K562 (cell line): Measurements from ENCODE around the gene ZC3H10. TPM values are rescaled to one million over a fixed set of nuclear protein-coding genes. Genes with fewer than 3 reads are reported as not detected.

ENCODE experiments used
- CBX1 ChIP-seq: sonication (generic); IDR thresholded peaks from 2 replicates; pipeline ENCODE4 v1.6.1; 2016; ENCODE audit warnings: antibody characterized with exemption, low read depth, mild to moderate bottlenecking
- CBX5 ChIP-seq: IDR thresholded peaks from 2 replicates; pipeline ENCODE4 v1.6.1; 2014; ENCODE audit warnings: low read depth, borderline replicate concordance
- CEBPG ChIP-seq, 3 experiments: fragments of 200-800 bp in 1 of 3; sonication (Bioruptor generic) in 1 of 3; sonication (generic) in 1 of 3; formaldehyde crosslinking in 1 of 3; IDR thresholded peaks in 2 of 3; conservative IDR thresholded peaks in 1 of 3; 2 replicates each; pipeline versions ENCODE4 v1.6.1 to v1.8.0; 2016 to 2022; ENCODE audit warnings: missing compliant biosample characterization in 2 of 3, missing genetic modification characterization in 2 of 3, mild to moderate bottlenecking in 1 of 3, missing genetic modification reagents in 1 of 3
- IFI16 ChIP-seq: fragments of 250-450 bp; sonication (Bioruptor Pico); IDR thresholded peaks from 2 replicates; pipeline ENCODE4 v2.1.2; 2022; ENCODE audit warnings: mild to moderate bottlenecking, inconsistent platforms
- NCOA2 ChIP-seq, 2 experiments: fragments of 450-650 bp; IDR thresholded peaks; 2 replicates each; pipeline ENCODE4 v1.6.1; 2018; ENCODE audit warnings: mild to moderate bottlenecking in 2 of 2, moderate library complexity in 1 of 2; ENCODE audit not compliant: partially characterized antibody in 2 of 2
- PURB ChIP-seq: sonication (generic); formaldehyde crosslinking; IDR thresholded peaks from 2 replicates; pipeline ENCODE4 v1.9.0; 2021; ENCODE audit warnings: low read depth, mild to moderate bottlenecking, missing genetic modification reagents
- RFX7 ChIP-seq: fragments of 250-450 bp; sonication (Bioruptor Pico); IDR thresholded peaks from 2 replicates; pipeline ENCODE4 v1.5.1; 2021; ENCODE audit warnings: mild to moderate bottlenecking
- TBP ChIP-seq: optimal IDR thresholded peaks from 2 replicates; pipeline ENCODE3; 2011; ENCODE audit warnings: low read depth, low read length, improper control_type of control experiment
- TCF3 ChIP-seq: sonication (generic); formaldehyde crosslinking; IDR thresholded peaks from 2 replicates; pipeline ENCODE4 v1.4.0; 2020; ENCODE audit warnings: mild to moderate bottlenecking, missing genetic modification reagents
- ZBTB1 ChIP-seq: sonication (generic); formaldehyde crosslinking; IDR thresholded peaks from 2 replicates; pipeline ENCODE4 v1.8.1; 2023; ENCODE audit warnings: missing genetic modification reagents, low read depth, mild to moderate bottlenecking, borderline replicate concordance
- ZBTB7A ChIP-seq: IDR thresholded peaks from 2 replicates; pipeline ENCODE4 v1.6.1; 2011; ENCODE audit warnings: low read depth, mild to moderate bottlenecking, low read length, moderate library complexity, borderline replicate concordance; ENCODE audit not compliant: control insufficient read depth
- ZNF408 ChIP-seq: fragments of 250-450 bp; sonication (Bioruptor Pico); IDR thresholded peaks from 2 replicates; pipeline ENCODE4 v1.4.0; 2020; ENCODE audit warnings: low read depth, mild to moderate bottlenecking, moderate library complexity
- polyA plus RNA-seq, 8 experiments: library from polyadenylated mRNA; depleted of rRNA in 4 of 8; stranded (reverse) in 5 of 8; unstranded in 3 of 8; fragments of >200 nt; fragmentation: Nextera tagmentation in 2 of 8; fragmentation: Illumina TruSeq in 1 of 8; extraction: Ambion mirVana in 2 of 8; extraction: Trizol in 1 of 8; gene quantifications; 2 replicates each; pipeline versions ENCODE4 v1.2.1 to v1.2.3, GENCODE V29; 2011 to 2014; ENCODE audit warnings: inconsistent platforms in 1 of 8, missing spikeins in 1 of 8
- total RNA-seq, 7 experiments: library from RNA; depleted of rRNA in 6 of 7; stranded (reverse); fragments of >200 nt in 6 of 7; fragmentation: Illumina TruSeq in 2 of 7; extraction: Trizol in 2 of 7; gene quantifications; 2 replicates each; pipeline versions ENCODE4 v1.2.1 to v1.2.3, GENCODE V29; 2011 to 2021; ENCODE audit warnings: low replicate concordance in 1 of 7
- TF ChIP-seq, protein P1 (sequence below): sonication (generic); formaldehyde crosslinking; IDR thresholded peaks from 2 replicates; pipeline ENCODE4 v1.8.0; 2023; ENCODE audit warnings: mild to moderate bottlenecking, missing genetic modification reagents
- TF ChIP-seq, protein P2 (sequence below): fragments of 450-650 bp; formaldehyde crosslinking; IDR thresholded peaks from 2 replicates; pipeline ENCODE4 v1.4.0; 2020; ENCODE audit warnings: mild to moderate bottlenecking, mixed read lengths
- TF ChIP-seq, protein P3 (sequence below): fragments of 250-450 bp; sonication (Bioruptor Pico); IDR thresholded peaks from 2 replicates; pipeline ENCODE4 v1.5.0; 2020; ENCODE audit warnings: mild to moderate bottlenecking, borderline replicate concordance
- TF ChIP-seq, protein P4 (sequence below): fragments of 450-650 bp; IDR thresholded peaks from 2 replicates; pipeline ENCODE4 v1.6.1; 2018; ENCODE audit not compliant: partially characterized antibody
- TF ChIP-seq, protein P5 (sequence below): IDR thresholded peaks from 2 replicates; pipeline ENCODE4 v1.6.1; 2011; ENCODE audit not compliant: insufficient read length; ENCODE audit errors: extremely low read depth

ZC3H10 gene
- total and polyA plus RNA-seq, 9 of the 15 experiments (the other 6 are each of a cell fraction or from before 2014, with no cell fraction given) = 0.31 to 4.1 (median 1.6) TPM

DNA sequence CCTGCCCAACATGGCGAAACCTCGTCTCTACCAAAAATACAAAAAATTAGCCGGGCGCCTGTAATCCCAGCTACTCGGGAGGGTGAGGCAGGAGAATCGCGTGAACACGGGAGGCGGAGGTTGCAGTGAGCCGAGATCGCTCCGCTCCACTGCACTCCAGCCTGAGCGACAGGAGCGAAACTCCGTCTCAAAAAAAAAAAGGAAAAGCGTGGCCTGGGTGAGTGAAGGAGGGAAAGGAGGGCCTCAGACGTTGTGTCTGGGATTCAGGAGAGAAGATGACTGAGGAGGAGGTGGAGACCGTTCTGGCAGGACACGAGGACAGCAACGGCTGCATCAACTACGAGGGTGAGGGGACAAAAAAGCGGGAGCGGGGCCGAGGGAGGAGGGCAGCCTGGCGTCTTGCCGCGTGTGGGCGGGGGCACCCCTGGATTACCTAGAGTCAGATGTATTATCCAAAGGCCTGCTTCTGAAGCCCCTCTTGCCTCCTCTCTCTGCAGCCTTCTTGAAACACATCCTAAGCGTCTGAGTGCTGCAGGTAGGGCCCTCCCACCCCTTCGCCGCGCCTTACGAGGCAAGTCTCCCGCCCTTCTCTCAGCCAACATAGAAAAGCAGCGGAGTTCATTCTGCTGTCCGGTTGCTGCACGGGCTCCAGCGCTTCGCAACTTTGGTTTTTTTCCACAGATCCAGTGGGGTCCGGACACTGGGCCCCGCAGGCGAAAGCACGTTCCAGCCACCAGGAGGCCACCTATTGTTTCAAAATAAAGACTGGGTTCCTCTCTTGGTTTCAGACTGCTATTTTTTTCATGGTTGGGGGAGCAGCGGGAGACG is 39.3 kb downstream of the ZC3H10 start (continued):
- TF ChIP-seq PURB (no peak), TCF3 (no peak), ZBTB1 (CRISPR knock-in tag) (no peak), RFX7 (no peak), ZBTB7A (no peak), TBP (no peak), NCOA2 (IDR thresholded peaks at IDR 0.05; ENCODE audit: partially characterized antibody in 2 of 2) (no peak), IFI16 (CRISPR knock-in tag) (no peak), CBX1 (no peak), CBX5 (no peak), CEBPG (CRISPR knock-in tag; IDR thresholded peaks at IDR 0.05) (no peak), CEBPG (tag; conservative IDR thresholded peaks at IDR 0.05 in 1 of 2, IDR thresholded peaks at IDR 0.05 in 1 of 2) (no peak), ZNF408 (no peak)
- TF ChIP-seq, protein P1, sequence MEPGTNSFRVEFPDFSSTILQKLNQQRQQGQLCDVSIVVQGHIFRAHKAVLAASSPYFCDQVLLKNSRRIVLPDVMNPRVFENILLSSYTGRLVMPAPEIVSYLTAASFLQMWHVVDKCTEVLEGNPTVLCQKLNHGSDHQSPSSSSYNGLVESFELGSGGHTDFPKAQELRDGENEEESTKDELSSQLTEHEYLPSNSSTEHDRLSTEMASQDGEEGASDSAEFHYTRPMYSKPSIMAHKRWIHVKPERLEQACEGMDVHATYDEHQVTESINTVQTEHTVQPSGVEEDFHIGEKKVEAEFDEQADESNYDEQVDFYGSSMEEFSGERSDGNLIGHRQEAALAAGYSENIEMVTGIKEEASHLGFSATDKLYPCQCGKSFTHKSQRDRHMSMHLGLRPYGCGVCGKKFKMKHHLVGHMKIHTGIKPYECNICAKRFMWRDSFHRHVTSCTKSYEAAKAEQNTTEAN (CRISPR knock-in tag) = no peak
- TF ChIP-seq, protein P2, sequence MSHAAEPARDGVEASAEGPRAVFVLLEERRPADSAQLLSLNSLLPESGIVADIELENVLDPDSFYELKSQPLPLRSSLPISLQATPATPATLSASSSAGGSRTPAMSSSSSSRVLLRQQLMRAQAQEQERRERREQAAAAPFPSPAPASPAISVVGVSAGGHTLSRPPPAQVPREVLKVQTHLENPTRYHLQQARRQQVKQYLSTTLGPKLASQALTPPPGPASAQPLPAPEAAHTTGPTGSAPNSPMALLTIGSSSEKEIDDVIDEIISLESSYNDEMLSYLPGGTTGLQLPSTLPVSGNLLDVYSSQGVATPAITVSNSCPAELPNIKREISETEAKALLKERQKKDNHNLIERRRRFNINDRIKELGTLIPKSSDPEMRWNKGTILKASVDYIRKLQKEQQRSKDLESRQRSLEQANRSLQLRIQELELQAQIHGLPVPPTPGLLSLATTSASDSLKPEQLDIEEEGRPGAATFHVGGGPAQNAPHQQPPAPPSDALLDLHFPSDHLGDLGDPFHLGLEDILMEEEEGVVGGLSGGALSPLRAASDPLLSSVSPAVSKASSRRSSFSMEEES (CRISPR knock-in tag) = no peak
- TF ChIP-seq, protein P3, sequence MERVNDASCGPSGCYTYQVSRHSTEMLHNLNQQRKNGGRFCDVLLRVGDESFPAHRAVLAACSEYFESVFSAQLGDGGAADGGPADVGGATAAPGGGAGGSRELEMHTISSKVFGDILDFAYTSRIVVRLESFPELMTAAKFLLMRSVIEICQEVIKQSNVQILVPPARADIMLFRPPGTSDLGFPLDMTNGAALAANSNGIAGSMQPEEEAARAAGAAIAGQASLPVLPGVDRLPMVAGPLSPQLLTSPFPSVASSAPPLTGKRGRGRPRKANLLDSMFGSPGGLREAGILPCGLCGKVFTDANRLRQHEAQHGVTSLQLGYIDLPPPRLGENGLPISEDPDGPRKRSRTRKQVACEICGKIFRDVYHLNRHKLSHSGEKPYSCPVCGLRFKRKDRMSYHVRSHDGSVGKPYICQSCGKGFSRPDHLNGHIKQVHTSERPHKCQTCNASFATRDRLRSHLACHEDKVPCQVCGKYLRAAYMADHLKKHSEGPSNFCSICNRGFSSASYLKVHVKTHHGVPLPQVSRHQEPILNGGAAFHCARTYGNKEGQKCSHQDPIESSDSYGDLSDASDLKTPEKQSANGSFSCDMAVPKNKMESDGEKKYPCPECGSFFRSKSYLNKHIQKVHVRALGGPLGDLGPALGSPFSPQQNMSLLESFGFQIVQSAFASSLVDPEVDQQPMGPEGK (CRISPR knock-in tag) = no peak
- TF ChIP-seq, protein P4, sequence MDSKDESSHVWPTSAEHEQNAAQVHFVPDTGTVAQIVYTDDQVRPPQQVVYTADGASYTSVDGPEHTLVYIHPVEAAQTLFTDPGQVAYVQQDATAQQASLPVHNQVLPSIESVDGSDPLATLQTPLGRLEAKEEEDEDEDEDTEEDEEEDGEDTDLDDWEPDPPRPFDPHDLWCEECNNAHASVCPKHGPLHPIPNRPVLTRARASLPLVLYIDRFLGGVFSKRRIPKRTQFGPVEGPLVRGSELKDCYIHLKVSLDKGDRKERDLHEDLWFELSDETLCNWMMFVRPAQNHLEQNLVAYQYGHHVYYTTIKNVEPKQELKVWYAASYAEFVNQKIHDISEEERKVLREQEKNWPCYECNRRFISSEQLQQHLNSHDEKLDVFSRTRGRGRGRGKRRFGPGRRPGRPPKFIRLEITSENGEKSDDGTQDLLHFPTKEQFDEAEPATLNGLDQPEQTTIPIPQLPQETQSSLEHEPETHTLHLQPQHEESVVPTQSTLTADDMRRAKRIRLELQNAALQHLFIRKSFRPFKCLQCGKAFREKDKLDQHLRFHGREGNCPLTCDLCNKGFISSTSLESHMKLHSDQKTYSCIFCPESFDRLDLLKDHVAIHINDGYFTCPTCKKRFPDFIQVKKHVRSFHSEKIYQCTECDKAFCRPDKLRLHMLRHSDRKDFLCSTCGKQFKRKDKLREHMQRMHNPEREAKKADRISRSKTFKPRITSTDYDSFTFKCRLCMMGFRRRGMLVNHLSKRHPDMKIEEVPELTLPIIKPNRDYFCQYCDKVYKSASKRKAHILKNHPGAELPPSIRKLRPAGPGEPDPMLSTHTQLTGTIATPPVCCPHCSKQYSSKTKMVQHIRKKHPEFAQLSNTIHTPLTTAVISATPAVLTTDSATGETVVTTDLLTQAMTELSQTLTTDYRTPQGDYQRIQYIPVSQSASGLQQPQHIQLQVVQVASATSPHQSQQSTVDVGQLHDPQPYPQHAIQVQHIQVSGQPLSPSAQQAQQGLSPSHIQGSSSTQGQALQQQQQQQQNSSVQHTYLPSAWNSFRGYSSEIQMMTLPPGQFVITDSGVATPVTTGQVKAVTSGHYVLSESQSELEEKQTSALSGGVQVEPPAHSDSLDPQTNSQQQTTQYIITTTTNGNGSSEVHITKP = no peak
- TF ChIP-seq, protein P5, sequence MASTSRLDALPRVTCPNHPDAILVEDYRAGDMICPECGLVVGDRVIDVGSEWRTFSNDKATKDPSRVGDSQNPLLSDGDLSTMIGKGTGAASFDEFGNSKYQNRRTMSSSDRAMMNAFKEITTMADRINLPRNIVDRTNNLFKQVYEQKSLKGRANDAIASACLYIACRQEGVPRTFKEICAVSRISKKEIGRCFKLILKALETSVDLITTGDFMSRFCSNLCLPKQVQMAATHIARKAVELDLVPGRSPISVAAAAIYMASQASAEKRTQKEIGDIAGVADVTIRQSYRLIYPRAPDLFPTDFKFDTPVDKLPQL = no peak
